Umbilical cord (tissue), 2 donors: ENCODE data around the gene TNFRSF12A. TPM values are rescaled to one million over a fixed set of nuclear protein-coding genes. Genes with fewer than 3 reads are reported as not detected.
A peak's percentile ranks its signal among the peaks of the same experiment; 100 is the strongest.
"Not testable (repeated sequence)": the region's sequence is repeated elsewhere in the genome, so short reads cannot be mapped to it uniquely, and the experiment has no call there.

ENCODE experiments used
- DNase-seq: peaks from one replicate; pipeline ENCODE4 v3.0.0-alpha.2; 2015; ENCODE audit warnings: low spot score
- total RNA-seq: library from RNA; depleted of rRNA; stranded (reverse); fragments of >200 nt; gene quantifications from one replicate; pipeline ENCODE4 v1.2.3, GENCODE V29; 2014; ENCODE audit warnings: low replicate concordance; ENCODE audit not compliant: insufficient read depth

The TNFRSF12A gene
- total RNA-seq, 1 donor from 2014 or later: 150 TPM

GRCh38 chr16:3047387-3047720 lies 27.2 kb downstream of the TNFRSF12A start:
- no peak for DNase-seq

GRCh38 chr16:3049921-3050481 lies 29.8 kb downstream of the TNFRSF12A start:
- DNase-seq: no peak

- DNase-seq: no peak
Measured at GRCh38 chr16:3050487-3050886, 30.3 kb downstream of the TNFRSF12A start.

GRCh38 chr16:3051009-3051408 lies 30.8 kb downstream of the TNFRSF12A start:
- DNase-seq: no peak

GRCh38 chr16:3051494-3051893 lies 31.3 kb downstream of the TNFRSF12A start:
- no peak for DNase-seq

- not testable (repeated sequence) for DNase-seq
Measured at GRCh38 chr16:3052571-3053329, 32.6 kb downstream of the TNFRSF12A start.

- not testable (repeated sequence) for DNase-seq
Measured at GRCh38 chr16:3053330-3053710, 33.2 kb downstream of the TNFRSF12A start.

- DNase-seq: no peak
Measured at GRCh38 chr16:3054965-3055733, 35.0 kb downstream of the TNFRSF12A start.

GRCh38 chr16:3055734-3056115 lies 35.6 kb downstream of the TNFRSF12A start:
- DNase-seq: not testable (repeated sequence)

- DNase-seq: no peak
Measured at GRCh38 chr16:3056336-3057180, 36.4 kb downstream of the TNFRSF12A start.

GRCh38 chr16:3057181-3058138 lies 37.3 kb downstream of the TNFRSF12A start:
- DNase-seq: no peak

GRCh38 chr16:3058139-3059030 lies 38.2 kb downstream of the TNFRSF12A start:
- peak; percentile 38 for DNase-seq

GRCh38 chr16:3059041-3059722 lies 39.0 kb downstream of the TNFRSF12A start:
- peak; percentile 88 for DNase-seq

- no peak for DNase-seq
Measured at GRCh38 chr16:3059723-3060242, 39.6 kb downstream of the TNFRSF12A start.

- peak; percentile 36 for DNase-seq
Measured at GRCh38 chr16:3060339-3061127, 40.4 kb downstream of the TNFRSF12A start.

GRCh38 chr16:3062553-3062952 lies 42.4 kb downstream of the TNFRSF12A start:
- DNase-seq: no peak

GRCh38 chr16:3063625-3064386 lies 43.6 kb downstream of the TNFRSF12A start:
- no peak for DNase-seq
